LNCaP clone FGC (cell line): ENCODE results near the gene C1orf74.

Experiments used
- DNase-seq: peaks from one replicate; pipeline ENCODE4 v3.0.0-alpha.2; 2011; ENCODE audit warnings: low read depth
- H3K4me3 ChIP-seq: 2 replicates; pipeline ENCODE4 v1.5.1; 2011; ENCODE audit warnings: mild to moderate bottlenecking, low read depth, low read length, control low read depth
- TF ChIP-seq, protein P1 (sequence below): IDR thresholded peaks from 2 replicates; pipeline ENCODE4 v1.5.1; 2012; ENCODE audit warnings: mild to moderate bottlenecking; ENCODE audit not compliant: control insufficient read depth, insufficient read depth; ENCODE audit errors: extremely low read depth

The C1orf74 gene

DNA sequence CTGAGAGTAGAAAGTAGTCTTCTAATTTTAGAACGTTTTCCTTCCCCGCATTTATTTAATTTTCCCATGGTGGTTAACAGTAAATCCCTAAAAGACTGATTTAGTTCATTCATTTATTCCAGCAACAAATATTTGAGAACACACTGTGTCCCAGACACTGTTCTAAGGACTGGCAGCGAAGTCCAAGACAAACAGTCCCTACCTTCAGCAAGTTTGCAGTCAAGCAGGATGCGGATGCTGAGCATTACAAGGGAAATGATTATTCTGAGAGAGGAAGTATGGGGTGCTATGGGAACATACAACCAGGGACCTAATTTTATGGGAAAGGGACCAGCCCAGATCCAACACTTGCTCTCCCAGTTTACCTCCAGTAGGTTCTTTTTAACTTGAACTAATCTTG, 1.2 kb upstream of the C1orf74 start:
- TF ChIP-seq, protein P1, sequence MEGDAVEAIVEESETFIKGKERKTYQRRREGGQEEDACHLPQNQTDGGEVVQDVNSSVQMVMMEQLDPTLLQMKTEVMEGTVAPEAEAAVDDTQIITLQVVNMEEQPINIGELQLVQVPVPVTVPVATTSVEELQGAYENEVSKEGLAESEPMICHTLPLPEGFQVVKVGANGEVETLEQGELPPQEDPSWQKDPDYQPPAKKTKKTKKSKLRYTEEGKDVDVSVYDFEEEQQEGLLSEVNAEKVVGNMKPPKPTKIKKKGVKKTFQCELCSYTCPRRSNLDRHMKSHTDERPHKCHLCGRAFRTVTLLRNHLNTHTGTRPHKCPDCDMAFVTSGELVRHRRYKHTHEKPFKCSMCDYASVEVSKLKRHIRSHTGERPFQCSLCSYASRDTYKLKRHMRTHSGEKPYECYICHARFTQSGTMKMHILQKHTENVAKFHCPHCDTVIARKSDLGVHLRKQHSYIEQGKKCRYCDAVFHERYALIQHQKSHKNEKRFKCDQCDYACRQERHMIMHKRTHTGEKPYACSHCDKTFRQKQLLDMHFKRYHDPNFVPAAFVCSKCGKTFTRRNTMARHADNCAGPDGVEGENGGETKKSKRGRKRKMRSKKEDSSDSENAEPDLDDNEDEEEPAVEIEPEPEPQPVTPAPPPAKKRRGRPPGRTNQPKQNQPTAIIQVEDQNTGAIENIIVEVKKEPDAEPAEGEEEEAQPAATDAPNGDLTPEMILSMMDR: no peak
- DNase-seq: no peak
- no peak overlapping the region for H3K4me3 ChIP-seq

DNA sequence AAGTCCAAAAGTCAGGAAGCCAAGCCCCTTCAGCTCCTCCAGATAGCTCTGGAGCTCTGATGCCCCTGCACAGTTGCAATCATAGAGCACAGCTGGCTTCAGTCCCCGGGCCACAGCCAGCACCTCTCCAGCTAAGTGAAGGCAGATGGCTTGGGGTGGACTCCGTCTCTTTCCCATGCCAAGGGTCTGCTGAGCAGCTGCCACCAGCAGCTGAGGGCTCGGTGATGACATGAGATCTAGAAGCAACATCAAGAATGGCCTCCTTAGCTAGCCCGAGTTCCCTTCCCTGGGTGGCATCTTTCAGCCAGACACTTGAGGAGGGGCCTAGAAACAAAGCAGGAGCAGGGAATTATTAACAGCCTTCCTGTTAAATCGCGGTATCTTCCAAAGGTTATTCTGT, 973 bp downstream of the C1orf74 start:
- H3K4me3 ChIP-seq: peak overlapping the region; percentile 84
- no peak for DNase-seq
- TF ChIP-seq, protein P1: no peak

DNA sequence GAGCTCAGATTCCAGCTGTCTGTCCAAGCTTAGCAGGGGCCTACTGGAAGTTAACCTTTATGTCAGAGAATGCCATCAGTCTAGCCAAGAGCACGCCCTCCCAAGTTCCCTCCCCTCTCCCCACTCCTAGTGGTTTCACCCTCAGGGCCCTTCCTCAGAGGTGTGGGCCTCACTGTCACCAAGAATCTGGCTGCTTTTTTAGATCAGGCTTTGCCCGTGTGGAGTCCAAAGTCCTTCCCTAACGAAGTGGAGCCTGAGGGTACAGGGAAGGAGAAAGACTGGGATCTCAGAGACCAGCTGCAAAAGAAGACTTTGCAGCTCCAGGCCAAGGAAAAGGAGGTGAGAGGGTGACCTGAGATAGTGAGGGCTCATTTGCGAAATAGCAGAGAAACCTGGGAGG, 4.1 kb downstream of the C1orf74 start:
- DNase-seq: no peak
- TF ChIP-seq, protein P1: no peak
- no peak overlapping the region for H3K4me3 ChIP-seq

DNA sequence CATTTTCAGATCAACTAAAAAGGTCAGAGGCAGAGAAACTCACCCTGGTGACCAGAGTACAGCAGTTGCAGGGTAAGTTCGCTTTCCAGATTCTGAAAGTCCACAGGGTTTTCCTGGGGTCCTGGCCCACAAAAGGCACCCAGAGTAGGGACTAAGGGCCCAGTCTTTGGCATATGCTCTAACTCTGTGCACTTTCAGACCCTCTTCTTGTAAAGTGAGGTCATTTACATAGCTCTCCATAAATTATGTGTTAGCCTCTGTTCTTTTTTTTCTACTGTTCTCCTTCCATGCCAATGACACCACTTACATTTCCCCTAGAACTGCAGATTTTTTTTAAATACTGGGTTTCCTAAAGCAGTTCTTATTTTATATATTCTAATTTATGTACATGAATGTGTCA, 6.3 kb downstream of the C1orf74 start:
- H3K4me3 ChIP-seq: no peak overlapping the region
- TF ChIP-seq, protein P1: no peak
- DNase-seq: no peak

DNA sequence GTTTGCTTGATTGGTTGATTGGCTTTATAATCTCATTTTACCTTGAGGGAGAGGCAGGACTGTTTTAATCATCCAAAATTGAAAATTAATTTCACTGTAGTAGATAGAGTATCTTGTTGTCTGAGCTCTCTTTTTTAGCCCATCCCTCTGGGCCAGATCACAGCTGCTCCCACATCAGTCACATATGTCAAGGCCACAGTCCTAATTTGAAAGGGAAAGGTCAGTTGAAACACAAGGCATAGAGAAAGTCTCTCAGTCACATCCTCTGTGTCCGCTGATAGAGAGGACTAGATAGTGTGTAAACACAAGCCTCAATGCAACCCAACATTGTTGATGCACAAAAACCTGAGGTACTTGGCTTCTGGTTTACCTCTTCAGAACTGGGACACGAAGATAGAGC, 6.8 kb downstream of the C1orf74 start:
- TF ChIP-seq, protein P1: no peak
- no peak overlapping the region for H3K4me3 ChIP-seq
- no peak for DNase-seq

GRCh38 chr1:209775678-209776077, 8.7 kb downstream of the C1orf74 start:
- no peak for DNase-seq
- H3K4me3 ChIP-seq: no peak overlapping the region
- TF ChIP-seq, protein P1: no peak

- H3K4me3 ChIP-seq: no peak overlapping the region
- TF ChIP-seq, protein P1: no peak
- no peak for DNase-seq
These were observed 9.8 kb downstream of the C1orf74 start for GRCh38 chr1:209774592-209774991.
